ENCODE data around the gene DOK5.

DOK5 gene

DNA sequence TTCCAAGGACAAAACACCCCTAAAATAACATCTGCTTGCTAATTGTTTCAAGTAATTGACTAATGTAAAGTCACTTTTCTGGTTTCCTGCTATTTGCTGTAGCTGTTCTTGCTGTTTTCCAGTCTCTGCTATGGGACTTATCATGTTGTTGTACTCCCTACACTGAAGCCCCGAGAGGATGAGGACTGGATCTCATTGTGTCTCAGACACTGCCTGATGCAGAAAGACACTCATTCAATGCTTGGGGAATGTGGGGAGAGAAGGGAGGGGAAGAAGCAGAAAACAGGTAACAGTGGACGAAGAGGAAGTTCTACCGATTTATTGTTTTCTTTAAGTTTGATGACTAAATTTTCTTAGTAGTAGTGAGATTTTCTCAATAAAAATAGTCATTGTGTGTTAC is 79.8 kb downstream of the DOK5 start:
- Mint-ChIP-seq H3K27ac (no peak overlapping the region), H3K27me3 (ENCODE audit: low read depth, poor library complexity) (no peaks in the 10 kb centered on the region), H3K9me3 (no peaks in the 10 kb centered on the region), H3K36me3 (ENCODE audit: low read depth) (no peaks in the 10 kb centered on the region), H3K4me1 (no peaks in the 10 kb centered on the region), H3K4me3 (no peak overlapping the region)
- no peak for TF ChIP-seq CTCF (IDR thresholded peaks at IDR 0.05)
- DNase-seq = no peak

DNA sequence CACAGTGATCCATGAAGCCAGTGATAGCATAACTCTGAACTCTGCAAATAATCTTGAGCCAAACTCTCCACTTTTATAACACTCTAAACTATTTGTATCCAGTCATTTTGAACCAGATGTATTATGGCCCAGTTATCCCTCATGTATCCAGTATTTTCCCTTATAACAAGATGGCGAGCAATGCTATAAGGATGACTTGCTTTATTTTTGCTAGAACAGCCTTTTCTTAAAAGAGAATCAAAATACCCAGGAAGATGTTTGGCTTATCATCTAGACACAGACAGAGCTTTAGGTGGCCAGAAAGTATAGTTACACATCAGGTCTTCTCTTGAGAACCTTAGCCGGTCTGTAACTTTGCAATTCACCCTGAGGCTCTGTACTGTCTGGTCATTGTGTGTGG is 81.0 kb downstream of the DOK5 start:
- no peak overlapping the region for H3K4me3 Mint-ChIP-seq
- no peak for TF ChIP-seq CTCF (IDR thresholded peaks at IDR 0.05)
- DNase-seq = no peak
- no peaks in the 10 kb centered on the region for H3K4me1 Mint-ChIP-seq
- H3K27ac Mint-ChIP-seq = no peak overlapping the region
- H3K27me3 Mint-ChIP-seq (ENCODE audit: low read depth, poor library complexity) = no peaks in the 10 kb centered on the region
- H3K36me3 Mint-ChIP-seq (ENCODE audit: low read depth) = no peaks in the 10 kb centered on the region
- no peaks in the 10 kb centered on the region for H3K9me3 Mint-ChIP-seq

DNA sequence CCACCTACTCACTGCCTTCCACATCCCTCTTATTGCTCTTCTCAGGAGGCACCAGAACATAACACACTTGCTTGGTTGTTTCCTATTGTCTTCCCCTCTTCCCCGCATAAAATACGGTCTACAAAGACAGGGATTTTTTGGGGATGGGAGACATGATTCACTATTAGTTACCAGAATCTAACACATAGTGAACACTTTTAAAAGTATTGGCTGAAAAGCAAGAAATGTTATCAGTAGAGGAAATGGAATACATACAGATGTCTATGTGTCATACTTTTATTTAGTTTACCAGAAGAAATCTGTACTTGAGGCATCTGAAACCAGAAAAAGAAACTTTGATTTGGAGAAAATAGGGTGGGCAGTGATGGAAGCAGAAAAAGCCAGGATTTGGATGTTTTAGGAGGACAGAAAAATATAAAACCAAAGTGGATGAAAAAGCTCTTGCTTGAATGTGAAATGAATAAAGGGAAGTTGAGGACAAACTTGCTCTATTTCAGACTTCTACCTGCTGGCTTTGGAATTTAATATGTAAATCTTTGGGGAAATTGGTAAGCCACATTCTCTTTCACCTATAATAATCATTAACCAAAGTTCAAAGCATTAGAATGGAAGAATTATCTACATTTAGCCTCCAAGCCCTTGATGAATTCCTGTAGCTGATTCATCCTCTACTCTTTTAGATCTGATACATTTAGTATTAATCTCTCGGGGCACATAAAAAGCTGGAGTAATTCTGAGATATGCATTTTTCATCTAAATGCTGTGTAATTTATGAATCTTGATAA is 82.6 kb downstream of the DOK5 start:
- DNase-seq = no peak
- no peak overlapping the region for H3K27ac Mint-ChIP-seq
- H3K4me1 Mint-ChIP-seq = no peaks in the 10 kb centered on the region
- H3K9me3 Mint-ChIP-seq = no peaks in the 10 kb centered on the region
- H3K27me3 Mint-ChIP-seq (ENCODE audit: low read depth, poor library complexity) = no peaks in the 10 kb centered on the region
- TF ChIP-seq CTCF (IDR thresholded peaks at IDR 0.05) = no peak
- no peak overlapping the region for H3K4me3 Mint-ChIP-seq
- H3K36me3 Mint-ChIP-seq (ENCODE audit: low read depth) = no peaks in the 10 kb centered on the region

- Mint-ChIP-seq H3K27me3 (ENCODE audit: low read depth, poor library complexity) (no peaks in the 10 kb centered on the region), H3K36me3 (ENCODE audit: low read depth) (no peaks in the 10 kb centered on the region), H3K4me1 (no peaks in the 10 kb centered on the region), H3K27ac (no peak overlapping the region), H3K4me3 (no peak overlapping the region), H3K9me3 (no peaks in the 10 kb centered on the region)
- TF ChIP-seq CTCF (IDR thresholded peaks at IDR 0.05) = no peak
- no peak for DNase-seq
These were observed 84.5 kb downstream of the DOK5 start for GRCh38 chr20:54559890-54560289.

DNA sequence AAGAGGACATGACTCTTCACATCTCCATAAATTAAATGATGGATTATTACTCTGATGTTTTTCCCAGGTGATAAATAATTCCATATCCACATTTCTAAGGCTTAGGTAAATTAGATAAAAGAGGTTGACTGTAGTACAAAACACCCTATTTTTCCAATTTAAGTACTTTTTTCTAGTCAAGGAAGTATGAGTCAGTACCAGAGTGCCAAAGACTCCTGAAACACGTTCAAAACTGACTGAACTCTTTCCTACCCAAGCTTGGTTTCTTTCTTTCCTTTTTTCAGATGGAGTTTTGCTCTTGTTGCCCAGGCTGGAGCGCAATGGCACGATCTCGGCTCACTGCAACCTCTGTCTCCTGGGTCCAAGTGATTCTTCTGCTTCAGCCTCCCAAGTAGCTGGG is 85.0 kb downstream of the DOK5 start:
- H3K36me3 Mint-ChIP-seq (ENCODE audit: low read depth) = no peaks in the 10 kb centered on the region
- no peak overlapping the region for H3K27ac Mint-ChIP-seq
- no peak for TF ChIP-seq CTCF (IDR thresholded peaks at IDR 0.05)
- H3K9me3 Mint-ChIP-seq = no peaks in the 10 kb centered on the region
- no peak overlapping the region for H3K4me3 Mint-ChIP-seq
- no peaks in the 10 kb centered on the region for H3K4me1 Mint-ChIP-seq
- no peaks in the 10 kb centered on the region for H3K27me3 Mint-ChIP-seq (ENCODE audit: low read depth, poor library complexity)
- DNase-seq = no peak

DNA sequence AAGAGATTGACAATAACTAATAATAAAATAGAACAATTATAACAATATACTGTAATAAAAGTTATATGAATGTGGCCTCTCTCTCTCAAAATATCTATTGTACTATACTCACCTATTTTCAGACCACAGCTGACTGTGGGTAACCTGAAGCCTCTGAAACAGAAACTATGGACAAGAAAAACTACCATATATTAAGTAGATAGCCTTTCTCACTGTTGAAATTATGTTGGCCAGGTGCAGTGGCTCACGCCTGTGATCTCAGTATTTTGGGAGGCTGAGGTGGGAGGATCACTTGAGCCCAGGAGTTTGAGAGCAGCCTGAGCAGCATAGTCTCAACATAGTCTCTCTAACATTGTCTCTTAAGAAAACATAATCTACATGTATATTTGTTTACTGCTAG is 89.9 kb downstream of the DOK5 start:
- no peak for TF ChIP-seq CTCF (IDR thresholded peaks at IDR 0.05)
- H3K36me3 Mint-ChIP-seq (ENCODE audit: low read depth) = no peaks in the 10 kb centered on the region
- no peak overlapping the region for H3K4me3 Mint-ChIP-seq
- no peaks in the 10 kb centered on the region for H3K9me3 Mint-ChIP-seq
- H3K4me1 Mint-ChIP-seq = no peaks in the 10 kb centered on the region
- no peak for DNase-seq
- H3K27ac Mint-ChIP-seq = no peak overlapping the region
- peaks cover 3% of the 10 kb centered on the region for H3K27me3 Mint-ChIP-seq (ENCODE audit: low read depth, poor library complexity)
